ENCODE data around the gene FABP6. TPM values are rescaled to one million over a fixed set of nuclear protein-coding genes. Genes with fewer than 3 reads are reported as not detected.

Gene FABP6
- total RNA-seq, 3 donors from 2014 or later: not detected

GRCh38 chr5:160269017-160269416, 39.7 kb downstream of the FABP6 start:
- Histone ChIP-seq H3K4me1 (peaks cover 8 to 15% of the 10 kb centered on the region in 2 donors), H3K27me3 (no peaks in the 10 kb centered on the region), H3K9me3 (no peaks in the 10 kb centered on the region), H3K4me3 (peak overlapping the region in 1 of 3 donors; percentile 10), H3K36me3 (no peaks in the 10 kb centered on the region), H3K27ac (peak overlapping the region; percentile 83 to 88)
- peak; percentile 77 to 95 for DNase-seq (ENCODE audit: low spot score in 2 of 2)
- TF ChIP-seq, protein P1, sequence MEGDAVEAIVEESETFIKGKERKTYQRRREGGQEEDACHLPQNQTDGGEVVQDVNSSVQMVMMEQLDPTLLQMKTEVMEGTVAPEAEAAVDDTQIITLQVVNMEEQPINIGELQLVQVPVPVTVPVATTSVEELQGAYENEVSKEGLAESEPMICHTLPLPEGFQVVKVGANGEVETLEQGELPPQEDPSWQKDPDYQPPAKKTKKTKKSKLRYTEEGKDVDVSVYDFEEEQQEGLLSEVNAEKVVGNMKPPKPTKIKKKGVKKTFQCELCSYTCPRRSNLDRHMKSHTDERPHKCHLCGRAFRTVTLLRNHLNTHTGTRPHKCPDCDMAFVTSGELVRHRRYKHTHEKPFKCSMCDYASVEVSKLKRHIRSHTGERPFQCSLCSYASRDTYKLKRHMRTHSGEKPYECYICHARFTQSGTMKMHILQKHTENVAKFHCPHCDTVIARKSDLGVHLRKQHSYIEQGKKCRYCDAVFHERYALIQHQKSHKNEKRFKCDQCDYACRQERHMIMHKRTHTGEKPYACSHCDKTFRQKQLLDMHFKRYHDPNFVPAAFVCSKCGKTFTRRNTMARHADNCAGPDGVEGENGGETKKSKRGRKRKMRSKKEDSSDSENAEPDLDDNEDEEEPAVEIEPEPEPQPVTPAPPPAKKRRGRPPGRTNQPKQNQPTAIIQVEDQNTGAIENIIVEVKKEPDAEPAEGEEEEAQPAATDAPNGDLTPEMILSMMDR (IDR thresholded peaks at IDR 0.05): no peak
- no peak for TF ChIP-seq POLR2A (IDR thresholded peaks at IDR 0.05)
- peak; percentile 44 to 86 (median 78) for TF ChIP-seq POLR2AphosphoS5 (IDR thresholded peaks at IDR 0.05)
- intact Hi-C loops (cut with DNase I; ENCODE audit: low total_unique reads): no loop called here

- H3K36me3 ChIP-seq: no peaks in the 10 kb centered on the region
- intact Hi-C loops (cut with DNase I; ENCODE audit: low total_unique reads): no loop called here
- peaks cover 8 to 15% of the 10 kb centered on the region in 2 donors for H3K4me1 ChIP-seq
- peak in 1 of 2 donors; percentile 58 for DNase-seq (ENCODE audit: low spot score in 2 of 2)
- no peaks in the 10 kb centered on the region for H3K27me3 ChIP-seq
- H3K27ac ChIP-seq: peak overlapping the region; percentile 83 to 88
- H3K4me3 ChIP-seq: no peak overlapping the region
- no peaks in the 10 kb centered on the region for H3K9me3 ChIP-seq
- no peak for TF ChIP-seq POLR2A (IDR thresholded peaks at IDR 0.05)
- TF ChIP-seq POLR2AphosphoS5 (IDR thresholded peaks at IDR 0.05): no peak
- TF ChIP-seq, protein P1 (IDR thresholded peaks at IDR 0.05): no peak
Observed at GRCh38 chr5:160270704-160271103, 41.4 kb downstream of the FABP6 start.

DNA sequence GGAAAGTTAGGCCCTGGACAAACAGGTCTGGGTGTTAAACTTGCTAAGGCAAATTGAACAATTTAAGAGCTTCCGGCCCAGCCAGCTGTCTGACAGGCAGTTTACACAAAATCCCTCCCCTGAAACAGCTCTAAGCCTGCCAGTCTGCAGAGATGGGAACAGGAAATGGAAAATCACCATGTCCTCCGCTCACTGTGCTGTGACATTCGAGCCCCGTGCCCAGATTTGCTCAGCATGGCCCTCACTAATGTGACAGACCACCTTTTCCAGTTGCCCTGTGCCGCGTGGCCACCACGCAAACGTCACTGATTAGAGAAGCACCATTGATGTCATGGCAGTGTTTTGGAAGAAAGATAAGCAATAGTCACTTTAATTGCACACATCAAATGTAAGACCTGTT, 42.1 kb downstream of the FABP6 start:
- DNase-seq (ENCODE audit: low spot score in 2 of 2): no peak
- H3K36me3 ChIP-seq: no peaks in the 10 kb centered on the region
- intact Hi-C loops (cut with DNase I; ENCODE audit: low total_unique reads): no loop called here
- H3K4me3 ChIP-seq: no peak overlapping the region
- no peaks in the 10 kb centered on the region for H3K27me3 ChIP-seq
- H3K9me3 ChIP-seq: no peaks in the 10 kb centered on the region
- peaks cover 8 to 15% of the 10 kb centered on the region in 2 donors for H3K4me1 ChIP-seq
- TF ChIP-seq, protein P1 (IDR thresholded peaks at IDR 0.05): no peak
- TF ChIP-seq POLR2AphosphoS5 (IDR thresholded peaks at IDR 0.05): no peak
- no peak for TF ChIP-seq POLR2A (IDR thresholded peaks at IDR 0.05)
- H3K27ac ChIP-seq: peak overlapping the region; percentile 83 to 88

DNA sequence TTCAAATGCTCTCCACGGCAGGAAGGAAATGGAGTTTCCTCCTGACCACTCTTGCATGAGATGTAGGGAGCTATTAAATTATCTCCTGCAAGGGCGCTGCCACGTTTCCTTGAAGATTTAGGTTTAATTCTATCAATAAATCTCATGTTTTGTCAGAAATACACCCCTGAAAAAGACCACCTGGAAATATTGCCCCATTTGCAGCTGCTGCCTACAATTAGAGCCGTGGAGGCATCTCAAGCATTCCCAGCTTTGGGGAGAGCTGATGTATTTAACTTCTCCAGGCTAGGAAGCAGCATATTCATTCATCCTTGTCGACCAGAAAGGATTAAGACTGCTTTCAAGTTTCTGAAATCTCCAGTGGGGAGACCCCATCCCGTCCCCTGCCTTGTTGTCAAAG, 42.5 kb downstream of the FABP6 start:
- Histone ChIP-seq H3K36me3 (no peaks in the 10 kb centered on the region), H3K27ac (peak overlapping the region; percentile 83 to 88), H3K27me3 (no peaks in the 10 kb centered on the region), H3K4me1 (peaks cover 8 to 15% of the 10 kb centered on the region in 2 donors), H3K9me3 (no peaks in the 10 kb centered on the region), H3K4me3 (no peak overlapping the region)
- intact Hi-C loops (cut with DNase I; ENCODE audit: low total_unique reads): no loop called here
- DNase-seq (ENCODE audit: low spot score in 2 of 2): no peak
- TF ChIP-seq, protein P1 (IDR thresholded peaks at IDR 0.05): no peak
- TF ChIP-seq POLR2AphosphoS5 (IDR thresholded peaks at IDR 0.05) (no peak), POLR2A (IDR thresholded peaks at IDR 0.05) (no peak)

DNA sequence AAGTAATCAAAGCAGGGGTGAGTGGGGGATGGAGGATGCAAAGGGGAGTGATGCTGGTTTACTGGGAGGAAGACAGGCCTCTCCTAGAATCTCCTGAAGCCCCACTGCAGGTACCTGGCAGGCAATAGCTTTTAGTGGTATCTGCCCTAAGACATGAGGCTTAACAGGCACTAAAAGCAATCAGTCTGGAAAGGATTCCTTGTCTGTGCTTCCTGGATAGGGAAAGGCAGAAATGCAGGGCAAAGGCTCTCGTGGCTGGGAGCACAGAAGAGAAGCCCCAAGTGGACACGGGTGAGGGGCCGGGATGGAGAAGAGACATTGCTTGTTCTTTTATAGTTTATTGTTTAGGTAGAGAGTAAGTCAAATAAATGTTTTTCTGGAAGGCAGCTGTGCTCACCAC, 43.0 kb downstream of the FABP6 start:
- no peaks in the 10 kb centered on the region for H3K27me3 ChIP-seq
- no peak overlapping the region for H3K4me3 ChIP-seq
- H3K27ac ChIP-seq: no peak overlapping the region
- peaks cover 8 to 15% of the 10 kb centered on the region in 2 donors for H3K4me1 ChIP-seq
- no peak for TF ChIP-seq POLR2AphosphoS5 (IDR thresholded peaks at IDR 0.05)
- intact Hi-C loops (cut with DNase I; ENCODE audit: low total_unique reads): no loop called here
- no peaks in the 10 kb centered on the region for H3K36me3 ChIP-seq
- no peak for DNase-seq (ENCODE audit: low spot score in 2 of 2)
- no peaks in the 10 kb centered on the region for H3K9me3 ChIP-seq

DNA sequence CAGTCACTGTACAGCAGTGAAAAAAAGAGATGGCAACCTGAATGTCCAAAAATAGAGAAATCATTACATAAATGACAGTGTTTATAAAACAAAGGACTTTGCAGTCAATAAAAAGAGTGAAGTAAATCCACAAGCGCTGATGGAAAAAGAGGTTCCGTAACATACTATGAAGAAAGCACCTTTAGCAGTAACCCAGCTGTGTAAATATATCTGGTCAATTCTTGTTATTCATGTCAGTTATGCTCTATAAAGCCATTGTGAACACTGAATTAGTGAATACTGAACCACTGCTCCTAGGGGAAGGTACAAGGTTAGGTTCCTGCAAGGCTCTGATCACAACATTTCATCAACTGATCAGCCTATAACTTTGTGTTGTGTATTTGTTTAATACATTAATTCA, 43.6 kb downstream of the FABP6 start:
- peaks cover 8 to 15% of the 10 kb centered on the region in 2 donors for H3K4me1 ChIP-seq
- H3K27me3 ChIP-seq: no peaks in the 10 kb centered on the region
- H3K9me3 ChIP-seq: no peaks in the 10 kb centered on the region
- H3K4me3 ChIP-seq: no peak overlapping the region
- H3K27ac ChIP-seq: no peak overlapping the region
- H3K36me3 ChIP-seq: no peaks in the 10 kb centered on the region
- no peak for DNase-seq (ENCODE audit: low spot score in 2 of 2)
- intact Hi-C loops (cut with DNase I; ENCODE audit: low total_unique reads): no loop called here
- TF ChIP-seq, protein P1 (IDR thresholded peaks at IDR 0.05): no peak
- no peak for TF ChIP-seq POLR2AphosphoS5 (IDR thresholded peaks at IDR 0.05)
- TF ChIP-seq POLR2A (IDR thresholded peaks at IDR 0.05): no peak
